Keratinocyte (primary cell): Measurements from ENCODE around the gene PDGFRA.

Experiments
- CTCF ChIP-seq, 3 experiments: IDR thresholded peaks in 1 of 3; conservative IDR thresholded peaks in 1 of 3; optimal IDR thresholded peaks in 1 of 3; 2 replicates in 2 of 3; 3 replicates in 1 of 3; pipeline versions ENCODE3 to v1.5.1; 2011; ENCODE audit warnings: low read length in 3 of 3, mild to moderate bottlenecking in 3 of 3, moderate library complexity in 2 of 3, control low read depth in 1 of 3, inconsistent platforms in 1 of 3; ENCODE audit not compliant: insufficient read depth in 2 of 3; ENCODE audit errors: extremely low read depth in 1 of 3
- EZH2 ChIP-seq: IDR thresholded peaks from one replicate; pipeline ENCODE4 v1.6.1; 2012; ENCODE audit warnings: inconsistent platforms, mild to moderate bottlenecking, low read length, moderate library complexity

- no peak for TF ChIP-seq CTCF (optimal IDR thresholded peaks at IDR 0.05 in 1 of 3, IDR thresholded peaks at IDR 0.05 in 1 of 3, conservative IDR thresholded peaks at IDR 0.05 in 1 of 3; ENCODE audit: extremely low read depth in 1 of 3, insufficient read depth in 2 of 3, low read length in 3 of 3)
- no peak for TF ChIP-seq EZH2
Observed at GRCh38 chr4:54268151-54268550, 39.1 kb downstream of the PDGFRA start.
